ENCODE measurements around the gene WDFY4. TPM values are rescaled to one million over a fixed set of nuclear protein-coding genes. Genes with fewer than 3 reads are reported as not detected.

The WDFY4 gene
- polyA plus RNA-seq, 1 donor from 2014 or later = not detected

DNA sequence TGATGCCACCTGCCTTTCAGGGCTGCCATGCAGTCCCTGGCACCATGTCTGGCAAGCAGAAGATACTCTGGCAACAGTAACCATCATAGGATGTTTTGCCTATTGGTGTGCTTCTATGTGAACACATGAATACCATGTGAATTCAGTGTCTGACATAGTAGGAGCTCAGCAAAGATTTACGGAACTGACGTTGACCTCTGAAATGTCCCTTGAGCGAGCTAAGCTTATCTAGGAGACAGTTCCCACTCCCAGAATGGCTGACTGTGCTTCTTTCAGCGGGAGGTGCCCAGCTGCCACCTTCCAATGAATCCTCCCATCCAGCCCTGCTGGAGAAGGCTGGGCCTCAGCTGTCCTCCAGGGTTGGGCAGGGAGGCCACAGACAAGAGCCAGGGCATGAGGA is 326.2 kb downstream of the WDFY4 start:
- Histone ChIP-seq H3K27ac (ENCODE audit: low read length) (no peak overlapping the region), H3F3A (ENCODE audit: insufficient read depth, low read length, poor library complexity, severe bottlenecking) (no peaks in the 10 kb centered on the region), H3K79me2 (replicated peaks; ENCODE audit: insufficient read depth, low read length) (no peaks in the 10 kb centered on the region), H4K20me1 (ENCODE audit: insufficient read depth) (no peaks in the 10 kb centered on the region), H3K9me2 (ENCODE audit: insufficient read depth, low read length) (no peaks in the 10 kb centered on the region), H3K4me3 (ENCODE audit: low read length) (no peak overlapping the region), H3K4me2 (ENCODE audit: low read length) (no peak overlapping the region), H3K9me3 (ENCODE audit: low read length) (no peaks in the 10 kb centered on the region), H2AFZ (ENCODE audit: low read depth, low read length) (no peak overlapping the region), H3K27me3 (ENCODE audit: insufficient read depth, low read depth, low read length) (no peaks in the 10 kb centered on the region), H3K36me3 (ENCODE audit: insufficient read depth, low read length) (no peaks in the 10 kb centered on the region), H3K9ac (ENCODE audit: low read length) (no peak overlapping the region)
- no peak for TF ChIP-seq POLR2AphosphoS5 (IDR thresholded peaks at IDR 0.05)
- TF ChIP-seq EZH2 (IDR thresholded peaks at IDR 0.05; ENCODE audit: borderline replicate concordance, insufficient read depth, low read length, poor library complexity, severe bottlenecking) = no peak
- TF ChIP-seq RAD21 (conservative IDR thresholded peaks at IDR 0.05) = no peak
- TF ChIP-seq CTCF (IDR thresholded peaks at IDR 0.05; ENCODE audit: poor library complexity, severe bottlenecking) = no peak
- TF ChIP-seq EP300 (conservative IDR thresholded peaks at IDR 0.05; ENCODE audit: poor library complexity, severe bottlenecking) = no peak
- no peak for TF ChIP-seq SMC3 (conservative IDR thresholded peaks at IDR 0.05; ENCODE audit: poor library complexity)

DNA sequence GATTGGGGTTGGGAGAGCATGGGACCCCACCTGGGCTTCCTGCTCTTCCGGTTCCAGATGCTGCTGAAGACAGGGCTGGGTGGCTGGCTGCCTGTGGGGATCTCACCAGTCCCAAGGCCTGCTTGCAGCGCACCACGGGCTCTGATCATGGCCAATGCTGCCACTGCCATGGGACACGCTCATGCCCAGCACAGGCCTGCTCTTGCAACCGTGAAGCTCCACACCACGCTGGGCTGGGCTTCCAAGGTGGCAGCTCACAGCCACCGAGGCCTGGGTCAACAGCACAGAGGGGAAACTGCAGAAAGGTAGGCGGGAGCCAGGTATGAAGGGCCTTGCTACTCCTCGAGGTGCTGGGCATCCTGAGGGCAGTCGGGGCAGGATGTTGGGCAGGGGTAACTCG is 327.1 kb downstream of the WDFY4 start:
- Histone ChIP-seq H4K20me1 (ENCODE audit: insufficient read depth) (no peaks in the 10 kb centered on the region), H3K27ac (ENCODE audit: low read length) (no peak overlapping the region), H3K79me2 (replicated peaks; ENCODE audit: insufficient read depth, low read length) (no peaks in the 10 kb centered on the region), H3K9me2 (ENCODE audit: insufficient read depth, low read length) (no peaks in the 10 kb centered on the region), H3K4me2 (ENCODE audit: low read length) (no peak overlapping the region), H3F3A (ENCODE audit: insufficient read depth, low read length, poor library complexity, severe bottlenecking) (no peaks in the 10 kb centered on the region), H3K9me3 (ENCODE audit: low read length) (no peaks in the 10 kb centered on the region), H3K9ac (ENCODE audit: low read length) (no peak overlapping the region), H3K36me3 (ENCODE audit: insufficient read depth, low read length) (no peaks in the 10 kb centered on the region), H2AFZ (ENCODE audit: low read depth, low read length) (no peak overlapping the region), H3K4me3 (ENCODE audit: low read length) (no peak overlapping the region), H3K27me3 (ENCODE audit: insufficient read depth, low read depth, low read length) (no peaks in the 10 kb centered on the region)
- TF ChIP-seq RAD21 (conservative IDR thresholded peaks at IDR 0.05) (no peak), REST (IDR thresholded peaks at IDR 0.05; ENCODE audit: borderline replicate concordance) (no peak)

DNA sequence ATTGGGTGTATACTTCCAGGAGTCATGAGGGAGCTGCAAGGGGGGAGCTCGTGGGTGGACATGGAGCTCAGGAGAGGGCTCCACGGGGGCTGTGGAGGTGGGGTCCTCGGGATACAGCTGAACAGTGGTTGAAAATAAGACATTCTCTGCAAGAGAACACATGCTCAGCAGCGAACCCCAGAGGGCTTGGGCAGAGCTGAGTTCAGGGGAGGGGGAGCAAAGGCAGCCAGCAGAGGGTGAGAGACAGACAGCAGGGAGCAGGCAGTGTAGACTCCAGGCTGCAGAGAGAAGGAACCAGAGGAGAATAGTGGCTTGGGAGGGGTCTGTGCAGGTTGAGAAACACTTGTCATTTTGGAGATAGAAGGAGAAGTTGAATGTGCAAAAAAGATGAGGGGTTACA is 327.9 kb downstream of the WDFY4 start:
- H3K9me3 ChIP-seq (ENCODE audit: low read length) = no peaks in the 10 kb centered on the region
- no peak overlapping the region for H3K9ac ChIP-seq (ENCODE audit: low read length)
- H3K9me2 ChIP-seq (ENCODE audit: insufficient read depth, low read length) = no peaks in the 10 kb centered on the region
- H3K27ac ChIP-seq (ENCODE audit: low read length) = no peak overlapping the region
- H3K27me3 ChIP-seq (ENCODE audit: insufficient read depth, low read depth, low read length) = no peaks in the 10 kb centered on the region
- H3K4me3 ChIP-seq (ENCODE audit: low read length) = no peak overlapping the region
- no peak overlapping the region for H2AFZ ChIP-seq (ENCODE audit: low read depth, low read length)
- no peaks in the 10 kb centered on the region for H3K36me3 ChIP-seq (ENCODE audit: insufficient read depth, low read length)
- no peak overlapping the region for H3K4me2 ChIP-seq (ENCODE audit: low read length)
- no peaks in the 10 kb centered on the region for H3F3A ChIP-seq (ENCODE audit: insufficient read depth, low read length, poor library complexity, severe bottlenecking)
- no peaks in the 10 kb centered on the region for H3K79me2 ChIP-seq (replicated peaks; ENCODE audit: insufficient read depth, low read length)
- no peak for TF ChIP-seq EZH2 (IDR thresholded peaks at IDR 0.05; ENCODE audit: borderline replicate concordance, insufficient read depth, low read length, poor library complexity, severe bottlenecking)
- TF ChIP-seq RAD21 (conservative IDR thresholded peaks at IDR 0.05) = no peak
- no peak for TF ChIP-seq MXI1 (conservative IDR thresholded peaks at IDR 0.05; ENCODE audit: poor library complexity, severe bottlenecking)
- no peak for TF ChIP-seq SMC3 (conservative IDR thresholded peaks at IDR 0.05; ENCODE audit: poor library complexity)
- no peak for TF ChIP-seq TAF1 (IDR thresholded peaks at IDR 0.05; ENCODE audit: low read depth)
- no peak for TF ChIP-seq REST (IDR thresholded peaks at IDR 0.05; ENCODE audit: borderline replicate concordance)
- TF ChIP-seq POLR2AphosphoS5 (IDR thresholded peaks at IDR 0.05) = no peak
- no peak for TF ChIP-seq EP300 (conservative IDR thresholded peaks at IDR 0.05; ENCODE audit: poor library complexity, severe bottlenecking)
- no peak for TF ChIP-seq CTCF (IDR thresholded peaks at IDR 0.05; ENCODE audit: poor library complexity, severe bottlenecking)
- no peaks in the 10 kb centered on the region for H4K20me1 ChIP-seq (ENCODE audit: insufficient read depth)
